K562 (cell line): ENCODE results near the gene ROBO3. TPM values are rescaled to one million over a fixed set of nuclear protein-coding genes. Genes with fewer than 3 reads are reported as not detected.

Experiments used
- ATAC-seq: fragments of 200-7000 bp; cut with Tn5 transposase; 3 replicates; pipeline ENCODE4 v1.9.1; 2020; ENCODE audit warnings: moderate library complexity
- BruUV-seq: library from RNA; stranded (reverse); fragments of 400-500 nt; replicated peaks from 2 replicates; lab custom pipeline; 2021; lab: Mats Ljungman, UMichigan
- CTCF ChIA-PET: fragments of 300-600 bp; formaldehyde crosslinking; extraction: SDS; loops from one replicate; lab custom pipeline; 2021; ENCODE audit warnings: low intra/inter-chr PET ratio; lab: Yijun Ruan, JAX
- POLR2A ChIA-PET: fragments of 300-600, 350-650 bp; sonication (Branson Sonifier 250); formaldehyde crosslinking; extraction: SDS; loops from one replicate; lab custom pipeline; 2021; ENCODE audit warnings: antibody characterized with exemption, inconsistent platforms; lab: Yijun Ruan, JAX
- DNase-seq, 4 experiments: peaks; one replicate each; pipeline versions ENCODE4 v3.0.0 to v3.0.0-alpha.2; 2011 to 2018; ENCODE audit warnings: low spot score in 3 of 4, mixed read lengths in 3 of 4; ENCODE audit errors: extremely low read depth in 1 of 4
- FAIRE-seq: peaks from 2 replicates; lab custom pipeline; 2011; peaks lifted over from hg19 to GRCh38; lab: Jason Lieb, UNC
- H2AFZ ChIP-seq: 2 replicates; pipeline ENCODE4 v1.6.0; 2011; ENCODE audit warnings: low read depth, low read length, control low read depth, inconsistent platforms
- H3K27ac ChIP-seq: fragments of 200-600 bp; 3 replicates; pipeline ENCODE4 v1.8.0; 2011; ENCODE audit warnings: low read depth, mild to moderate bottlenecking, control low read depth, inconsistent platforms, low read length, moderate library complexity, mixed read lengths; ENCODE audit errors: extremely low read depth
- H3K27me3 ChIP-seq, 2 experiments: fragments of 300-600 bp in 1 of 2; 2 replicates in 1 of 2; 3 replicates in 1 of 2; pipeline versions ENCODE4 v1.6.0 to v1.8.0; 2011; ENCODE audit warnings: inconsistent platforms in 2 of 2, low read length in 2 of 2, mild to moderate bottlenecking in 1 of 2, mixed read lengths in 1 of 2, moderate library complexity in 1 of 2; ENCODE audit not compliant: control insufficient read depth in 2 of 2, insufficient read depth in 2 of 2
- H3K36me3 ChIP-seq: fragments of 300-600 bp; 3 replicates; pipeline ENCODE4 v1.8.0; 2011; ENCODE audit warnings: mild to moderate bottlenecking, low read length, inconsistent platforms; ENCODE audit not compliant: control insufficient read depth, insufficient read depth
- H3K4me1 ChIP-seq, 2 experiments: fragments of 200-600 bp in 1 of 2; replicated peaks in 1 of 2; 2 replicates in 1 of 2; 3 replicates in 1 of 2; pipeline versions ENCODE4 v1.5.1 to v1.8.0; 2011; ENCODE audit warnings: inconsistent platforms in 2 of 2, low read length in 2 of 2, mild to moderate bottlenecking in 1 of 2, mixed read lengths in 1 of 2, moderate library complexity in 1 of 2; ENCODE audit not compliant: control insufficient read depth in 2 of 2, insufficient read depth in 2 of 2
- H3K4me2 ChIP-seq: 2 replicates; pipeline ENCODE4 v1.6.1; 2011; ENCODE audit warnings: low read length, control low read depth, inconsistent platforms, mixed read lengths; ENCODE audit not compliant: insufficient read depth
- H3K4me3 ChIP-seq: fragments of 200-600 bp; sonication (generic), shearing (Covaris generic); 2 replicates; pipeline ENCODE4 v1.5.1; 2016; ENCODE audit warnings: control low read depth, inconsistent platforms
- H3K79me2 ChIP-seq: fragments of 200-600 bp; 3 replicates; pipeline ENCODE4 v1.8.0; 2011; ENCODE audit warnings: low read length, inconsistent platforms; ENCODE audit not compliant: control insufficient read depth, insufficient read depth
- H3K9ac ChIP-seq, 2 experiments: 2 replicates each; pipeline versions ENCODE4 v1.6.0 to v1.6.1; 2011; ENCODE audit warnings: low read depth in 2 of 2, low read length in 2 of 2, control low read depth in 1 of 2, inconsistent platforms in 1 of 2, mild to moderate bottlenecking in 1 of 2, mixed read lengths in 1 of 2; ENCODE audit not compliant: insufficient read depth in 1 of 2
- H3K9me1 ChIP-seq: one replicate; pipeline ENCODE4 v1.6.0; 2011; ENCODE audit warnings: inconsistent platforms, mild to moderate bottlenecking, low read length, moderate library complexity; ENCODE audit not compliant: control insufficient read depth, insufficient read depth
- H3K9me3 ChIP-seq: replicated peaks from 2 replicates; pipeline ENCODE4 v1.5.1; 2011; ENCODE audit warnings: low read depth, low read length, inconsistent platforms; ENCODE audit not compliant: control insufficient read depth, insufficient read depth
- H4K20me1 ChIP-seq: replicated peaks from 2 replicates; pipeline ENCODE4 v1.6.1; 2011; ENCODE audit warnings: low read length, inconsistent platforms, mixed read lengths; ENCODE audit not compliant: control insufficient read depth, insufficient read depth
- ETV1 ChIP-seq: fragments of 450-650 bp; conservative IDR thresholded peaks from 2 replicates; pipeline ENCODE4 v1.6.1; 2016; ENCODE audit warnings: missing genetic modification characterization, control low read depth, low read depth, missing compliant biosample characterization
- GATAD2B ChIP-seq: fragments of 450-650 bp; IDR thresholded peaks from 2 replicates; pipeline ENCODE4 v1.6.1; 2017; ENCODE audit warnings: mild to moderate bottlenecking, borderline replicate concordance
- NFYB ChIP-seq: IDR thresholded peaks from 2 replicates; pipeline ENCODE4 v1.6.1; 2011; ENCODE audit warnings: mild to moderate bottlenecking, moderate library complexity; ENCODE audit not compliant: insufficient read length; ENCODE audit errors: extremely low read depth
- RCOR1 ChIP-seq, 2 experiments: IDR thresholded peaks; 2 replicates each; pipeline ENCODE4 v1.6.1; 2012; ENCODE audit warnings: low read depth in 2 of 2, low read length in 2 of 2, borderline replicate concordance in 1 of 2, improper control_type of control experiment in 1 of 2
- ZNF395 ChIP-seq: fragments of 200-800 bp; sonication (Bioruptor generic); IDR thresholded peaks from 2 replicates; pipeline ENCODE4 v1.6.1; 2017; ENCODE audit warnings: missing genetic modification characterization, missing compliant biosample characterization
- WGBS: fragments of 100-300 bp; shearing (Covaris generic); methylation state at CpG from one replicate; pipeline ENCODE4 v1.1.6; 2016; ENCODE audit warnings: low coverage, mixed read lengths; ENCODE audit not compliant: insufficient coverage; ENCODE audit errors: missing lambda C conversion rate; 5-methylcytosine and 5-hydroxymethylcytosine counted together
- in situ Hi-C: fragments of 300-500 bp; cut with MboI; formaldehyde crosslinking; loops from 4 replicates; pipeline ENCODE4 v1.15.0; 2018; ENCODE audit warnings: inconsistent platforms, mixed read lengths
- intact Hi-C: fragments of 100-400 bp; cut with micrococcal nuclease; formaldehyde crosslinking; loops from 2 replicates; pipeline ENCODE4 v1.14.2; 2022
- polyA plus RNA-seq, 8 experiments: library from polyadenylated mRNA; depleted of rRNA in 4 of 8; stranded (reverse) in 5 of 8; unstranded in 3 of 8; fragments of >200 nt; fragmentation: Nextera tagmentation in 2 of 8; fragmentation: Illumina TruSeq in 1 of 8; extraction: Ambion mirVana in 2 of 8; extraction: Trizol in 1 of 8; gene quantifications; 2 replicates each; pipeline versions ENCODE4 v1.2.1 to v1.2.3, GENCODE V29; 2011 to 2014; ENCODE audit warnings: inconsistent platforms in 1 of 8, missing spikeins in 1 of 8
- total RNA-seq, 7 experiments: library from RNA; depleted of rRNA in 6 of 7; stranded (reverse); fragments of >200 nt in 6 of 7; fragmentation: Illumina TruSeq in 2 of 7; extraction: Trizol in 2 of 7; gene quantifications; 2 replicates each; pipeline versions ENCODE4 v1.2.1 to v1.2.3, GENCODE V29; 2011 to 2021; ENCODE audit warnings: low replicate concordance in 1 of 7
- TF ChIP-seq, protein P1 (sequence below): IDR thresholded peaks from 2 replicates; pipeline ENCODE4 v1.6.1; 2011; ENCODE audit warnings: borderline replicate concordance, low read depth, mild to moderate bottlenecking, moderate library complexity, low read length; ENCODE audit not compliant: insufficient read depth, poor library complexity, severe bottlenecking

The ROBO3 gene
- total and polyA plus RNA-seq, 9 of the 15 experiments (the other 6 are each of a cell fraction or from before 2014, with no cell fraction given): 0.29 to 1.4 (median 0.97) TPM; not detected in 2

- no peak for TF ChIP-seq ZNF395 (CRISPR knock-in tag)
Observed at GRCh38 chr11:124872280-124872679, 7.0 kb downstream of the ROBO3 start (continued).

GRCh38 chr11:124872741-124873140 lies 7.5 kb downstream of the ROBO3 start:
- peak; percentile 9 to 50 (median 32) for DNase-seq
- TF ChIP-seq ETV1 (tag) (no peak), RCOR1 (IDR thresholded peaks at IDR 0.05; ENCODE audit: borderline replicate concordance in 1 of 2, low read depth in 2 of 2, low read length in 2 of 2) (peak in 1 of 2 experiments; percentile 31; a peak in 1 of 4 replicates), GATAD2B (no peak), NFYB (peak; percentile 74)
- TF ChIP-seq, protein P1, sequence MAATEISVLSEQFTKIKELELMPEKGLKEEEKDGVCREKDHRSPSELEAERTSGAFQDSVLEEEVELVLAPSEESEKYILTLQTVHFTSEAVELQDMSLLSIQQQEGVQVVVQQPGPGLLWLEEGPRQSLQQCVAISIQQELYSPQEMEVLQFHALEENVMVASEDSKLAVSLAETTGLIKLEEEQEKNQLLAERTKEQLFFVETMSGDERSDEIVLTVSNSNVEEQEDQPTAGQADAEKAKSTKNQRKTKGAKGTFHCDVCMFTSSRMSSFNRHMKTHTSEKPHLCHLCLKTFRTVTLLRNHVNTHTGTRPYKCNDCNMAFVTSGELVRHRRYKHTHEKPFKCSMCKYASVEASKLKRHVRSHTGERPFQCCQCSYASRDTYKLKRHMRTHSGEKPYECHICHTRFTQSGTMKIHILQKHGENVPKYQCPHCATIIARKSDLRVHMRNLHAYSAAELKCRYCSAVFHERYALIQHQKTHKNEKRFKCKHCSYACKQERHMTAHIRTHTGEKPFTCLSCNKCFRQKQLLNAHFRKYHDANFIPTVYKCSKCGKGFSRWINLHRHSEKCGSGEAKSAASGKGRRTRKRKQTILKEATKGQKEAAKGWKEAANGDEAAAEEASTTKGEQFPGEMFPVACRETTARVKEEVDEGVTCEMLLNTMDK: peak; percentile 67
- peaks cover 21 to 75% of the 10 kb centered on the region in 2 experiments; a peak in 4 of 5 replicates for H3K27me3 ChIP-seq
- H4K20me1 ChIP-seq: no peaks in the 10 kb centered on the region
- H3K4me3 ChIP-seq: no peak overlapping the region
- BruUV-seq: no TSS peak
- H3K4me1 ChIP-seq: peaks cover 0 to 23% of the 10 kb centered on the region in 2 experiments; a peak in 3 of 5 replicates
- H3K27ac ChIP-seq: no peak overlapping the region
- WGBS: 0% methylated on average over 8 of the region's 9 CpGs
- POLR2A ChIA-PET: no interaction called here
- H3K4me2 ChIP-seq: no peak overlapping the region
- intact Hi-C loops: no loop called here
- peak; percentile 52 for FAIRE-seq
- CTCF ChIA-PET: no interaction called here
- H3K9me1 ChIP-seq: no peaks in the 10 kb centered on the region
- ATAC-seq: peak; percentile 18; the same call in 2 of the 3 replicates
- no peaks in the 10 kb centered on the region for H3K9me3 ChIP-seq
- H3K79me2 ChIP-seq: no peaks in the 10 kb centered on the region
- H3K9ac ChIP-seq: no peak overlapping the region
- H2AFZ ChIP-seq: no peak overlapping the region
- H3K36me3 ChIP-seq: no peaks in the 10 kb centered on the region
- in situ Hi-C loops: loop anchor here (25.0 kb wide), 1 partner anchor 810 kb away; no protein-coding TSS in a partner anchor
